SU-DHL-6 (cell line): ENCODE measurements around the gene EDA2R.

Source experiments
- CTCF ChIP-seq: fragments of 200-600 bp; sonication (generic); IDR thresholded peaks from one replicate; pipeline ENCODE4 v1.5.1; 2017; ENCODE audit warnings: antibody characterized with exemption, mild to moderate bottlenecking, low read length, moderate library complexity; ENCODE audit not compliant: insufficient read depth, poor library complexity, severe bottlenecking
- EZH2phosphoT487 ChIP-seq: fragments of 200-600 bp; sonication (generic), shearing (Covaris generic); conservative IDR thresholded peaks from 2 replicates; pipeline ENCODE4 v1.6.1; 2018; ENCODE audit warnings: mild to moderate bottlenecking, antibody characterized with exemption, low read length, moderate library complexity, mixed read lengths

- TF ChIP-seq CTCF (no peak), EZH2phosphoT487 (no peak)
These were observed 36.4 kb downstream of the EDA2R start for GRCh38 chrX:66602381-66602938.
